ENCODE measurements around the gene DYTN. TPM values are rescaled to one million over a fixed set of nuclear protein-coding genes. Genes with fewer than 3 reads are reported as not detected.

DYTN gene
- total and polyA plus RNA-seq, 2 donors (not counting 1 experiment from before 2014, with no cell fraction given), result not detected

DNA sequence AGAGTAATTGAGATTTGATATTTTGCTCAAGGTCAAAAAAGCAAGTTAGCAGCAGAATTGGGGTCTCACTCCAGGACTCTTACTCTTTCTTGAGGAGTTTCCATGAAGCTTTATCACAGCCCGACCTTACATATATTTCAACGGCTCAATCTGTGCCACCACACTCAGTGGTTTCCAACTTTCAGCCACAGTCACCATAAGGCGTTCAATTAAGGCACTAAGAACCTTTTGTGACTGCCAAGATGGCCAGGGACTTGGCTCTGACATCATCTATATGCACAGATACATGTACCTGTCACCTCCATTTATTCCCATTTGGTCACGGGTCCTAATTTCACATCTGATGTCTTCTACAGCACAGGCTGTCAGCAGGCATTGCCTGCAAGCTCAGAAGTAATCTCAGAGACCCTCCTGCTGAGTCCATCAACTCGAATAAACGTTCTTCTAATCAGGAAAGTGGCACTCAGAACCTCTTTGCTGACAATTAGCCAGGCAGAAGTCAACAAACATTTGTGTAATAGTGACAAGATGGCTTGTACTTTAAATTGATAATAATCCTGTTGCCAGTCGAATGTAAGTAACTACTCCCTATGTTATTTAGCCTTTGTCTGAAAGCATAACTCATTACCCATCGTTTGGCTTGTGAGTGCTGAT, 16.1 kb downstream of the DYTN start:
- Histone ChIP-seq H3K27me3 (ENCODE audit: control insufficient read depth, insufficient read depth, low read length) (no peaks in the 10 kb centered on the region), H3K36me3 (ENCODE audit: control insufficient read depth, insufficient read depth, low read length) (no peaks in the 10 kb centered on the region), H3K4me3 (replicated peaks in 1 of 4; ENCODE audit: control extremely low read depth in 1 of 4, insufficient read depth in 1 of 4, low read depth in 3 of 4, low read length in 4 of 4) (no peak overlapping the region), H2AFZ (ENCODE audit: low read length) (no peak overlapping the region), H3K9me3 (ENCODE audit: control insufficient read depth, insufficient read depth, low read depth, low read length) (no peaks in the 10 kb centered on the region), H3K9ac (ENCODE audit: insufficient read depth, low read length) (no peak overlapping the region), H3K4me2 (ENCODE audit: extremely low read depth, insufficient read depth, low read length) (no peak overlapping the region), H4K20me1 (ENCODE audit: control insufficient read depth, extremely low read depth, insufficient read depth, low read length) (no peaks in the 10 kb centered on the region), H3K4me1 (ENCODE audit: control insufficient read depth, extremely low read depth, insufficient read depth, low read length) (no peaks in the 10 kb centered on the region), H3K79me2 (ENCODE audit: control insufficient read depth, insufficient read depth, low read length) (no peaks in the 10 kb centered on the region), H3K27ac (ENCODE audit: insufficient read depth, low read length) (no peak overlapping the region)
- TF ChIP-seq EZH2 (IDR thresholded peaks at IDR 0.05; ENCODE audit: low read length, missing control alignments), result no peak
- TF ChIP-seq, protein P1, sequence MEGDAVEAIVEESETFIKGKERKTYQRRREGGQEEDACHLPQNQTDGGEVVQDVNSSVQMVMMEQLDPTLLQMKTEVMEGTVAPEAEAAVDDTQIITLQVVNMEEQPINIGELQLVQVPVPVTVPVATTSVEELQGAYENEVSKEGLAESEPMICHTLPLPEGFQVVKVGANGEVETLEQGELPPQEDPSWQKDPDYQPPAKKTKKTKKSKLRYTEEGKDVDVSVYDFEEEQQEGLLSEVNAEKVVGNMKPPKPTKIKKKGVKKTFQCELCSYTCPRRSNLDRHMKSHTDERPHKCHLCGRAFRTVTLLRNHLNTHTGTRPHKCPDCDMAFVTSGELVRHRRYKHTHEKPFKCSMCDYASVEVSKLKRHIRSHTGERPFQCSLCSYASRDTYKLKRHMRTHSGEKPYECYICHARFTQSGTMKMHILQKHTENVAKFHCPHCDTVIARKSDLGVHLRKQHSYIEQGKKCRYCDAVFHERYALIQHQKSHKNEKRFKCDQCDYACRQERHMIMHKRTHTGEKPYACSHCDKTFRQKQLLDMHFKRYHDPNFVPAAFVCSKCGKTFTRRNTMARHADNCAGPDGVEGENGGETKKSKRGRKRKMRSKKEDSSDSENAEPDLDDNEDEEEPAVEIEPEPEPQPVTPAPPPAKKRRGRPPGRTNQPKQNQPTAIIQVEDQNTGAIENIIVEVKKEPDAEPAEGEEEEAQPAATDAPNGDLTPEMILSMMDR (conservative IDR thresholded peaks at IDR 0.05 in 1 of 2, IDR thresholded peaks at IDR 0.05 in 1 of 2; ENCODE audit: low read depth in 1 of 2, low read length in 2 of 2), result no peak
- no peak for DNase-seq (ENCODE audit: low read depth in 2 of 2)

DNA sequence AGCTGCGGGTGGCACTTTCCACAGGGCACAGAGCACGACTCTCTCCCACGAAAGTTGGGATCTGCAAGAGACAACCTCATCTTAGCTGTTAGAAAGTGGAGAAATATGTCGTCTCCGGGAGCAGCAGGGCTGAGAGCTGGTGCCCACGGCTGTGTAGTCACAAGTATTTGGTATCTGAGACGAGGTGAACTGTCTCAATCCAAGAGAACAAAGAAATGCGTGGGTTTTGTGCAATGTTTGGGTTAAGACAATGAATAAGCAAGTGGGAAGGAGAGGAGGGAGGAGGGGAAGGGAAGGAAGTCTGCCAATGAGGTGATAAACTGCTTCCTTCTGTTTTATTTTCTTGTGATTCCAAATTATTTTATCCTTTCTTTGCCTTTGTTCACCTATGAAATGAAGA, 18.0 kb downstream of the DYTN start:
- no peak overlapping the region for H3K4me2 ChIP-seq (ENCODE audit: extremely low read depth, insufficient read depth, low read length)

DNA sequence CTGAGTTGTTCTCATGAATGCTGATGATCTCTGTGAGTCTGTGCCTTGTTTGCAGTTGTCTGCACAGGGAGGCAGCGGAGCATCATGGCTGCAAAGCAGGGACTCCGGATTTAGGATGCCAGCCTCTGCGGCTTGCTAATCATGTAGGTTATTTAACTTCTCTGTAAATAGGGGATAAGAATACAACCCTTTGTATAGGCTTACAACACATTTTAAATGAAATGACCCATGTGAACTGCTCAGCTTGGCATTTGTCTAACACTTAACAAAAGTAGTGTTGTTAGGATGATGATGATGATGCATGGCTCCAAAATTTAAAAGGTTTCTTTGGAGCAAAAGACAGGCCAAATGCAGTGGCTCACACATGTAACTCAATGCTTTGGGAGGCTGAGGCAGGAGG, 19.4 kb downstream of the DYTN start:
- H2AFZ ChIP-seq (ENCODE audit: low read length), result no peak overlapping the region
- H3K4me1 ChIP-seq (ENCODE audit: control insufficient read depth, extremely low read depth, insufficient read depth, low read length), result no peaks in the 10 kb centered on the region
- H3K27ac ChIP-seq (ENCODE audit: insufficient read depth, low read length), result no peak overlapping the region
- no peak overlapping the region for H3K4me3 ChIP-seq (replicated peaks in 1 of 4; ENCODE audit: control extremely low read depth in 1 of 4, insufficient read depth in 1 of 4, low read depth in 3 of 4, low read length in 4 of 4)
- H3K9ac ChIP-seq (ENCODE audit: insufficient read depth, low read length), result no peak overlapping the region
- H4K20me1 ChIP-seq (ENCODE audit: control insufficient read depth, extremely low read depth, insufficient read depth, low read length), result no peaks in the 10 kb centered on the region
- H3K4me2 ChIP-seq (ENCODE audit: extremely low read depth, insufficient read depth, low read length), result no peak overlapping the region
- no peak for DNase-seq (ENCODE audit: low read depth in 2 of 2)
- no peaks in the 10 kb centered on the region for H3K9me3 ChIP-seq (ENCODE audit: control insufficient read depth, insufficient read depth, low read depth, low read length)
- no peaks in the 10 kb centered on the region for H3K36me3 ChIP-seq (ENCODE audit: control insufficient read depth, insufficient read depth, low read length)
- no peaks in the 10 kb centered on the region for H3K27me3 ChIP-seq (ENCODE audit: control insufficient read depth, insufficient read depth, low read length)
- no peaks in the 10 kb centered on the region for H3K79me2 ChIP-seq (ENCODE audit: control insufficient read depth, insufficient read depth, low read length)
- TF ChIP-seq EZH2 (IDR thresholded peaks at IDR 0.05; ENCODE audit: low read length, missing control alignments), result no peak
- TF ChIP-seq, protein P1 (conservative IDR thresholded peaks at IDR 0.05 in 1 of 2, IDR thresholded peaks at IDR 0.05 in 1 of 2; ENCODE audit: low read depth in 1 of 2, low read length in 2 of 2), result no peak

More for the DNA sequence above, 18.0 kb downstream of the DYTN start:
- no peaks in the 10 kb centered on the region for H4K20me1 ChIP-seq (ENCODE audit: control insufficient read depth, extremely low read depth, insufficient read depth, low read length)
- H2AFZ ChIP-seq (ENCODE audit: low read length), result no peak overlapping the region
- no peaks in the 10 kb centered on the region for H3K27me3 ChIP-seq (ENCODE audit: control insufficient read depth, insufficient read depth, low read length)
- H3K4me1 ChIP-seq (ENCODE audit: control insufficient read depth, extremely low read depth, insufficient read depth, low read length), result no peaks in the 10 kb centered on the region
- no peaks in the 10 kb centered on the region for H3K36me3 ChIP-seq (ENCODE audit: control insufficient read depth, insufficient read depth, low read length)
- H3K9me3 ChIP-seq (ENCODE audit: control insufficient read depth, insufficient read depth, low read depth, low read length), result no peaks in the 10 kb centered on the region
- H3K4me3 ChIP-seq (replicated peaks in 1 of 4; ENCODE audit: control extremely low read depth in 1 of 4, insufficient read depth in 1 of 4, low read depth in 3 of 4, low read length in 4 of 4), result no peak overlapping the region
- H3K9ac ChIP-seq (ENCODE audit: insufficient read depth, low read length), result no peak overlapping the region
- DNase-seq (ENCODE audit: low read depth in 2 of 2), result peak in 1 of 2 donors; percentile 51
- H3K27ac ChIP-seq (ENCODE audit: insufficient read depth, low read length), result no peak overlapping the region
- H3K79me2 ChIP-seq (ENCODE audit: control insufficient read depth, insufficient read depth, low read length), result no peaks in the 10 kb centered on the region
- no peak for TF ChIP-seq EZH2 (IDR thresholded peaks at IDR 0.05; ENCODE audit: low read length, missing control alignments)
- TF ChIP-seq, protein P1 (conservative IDR thresholded peaks at IDR 0.05 in 1 of 2, IDR thresholded peaks at IDR 0.05 in 1 of 2; ENCODE audit: low read depth in 1 of 2, low read length in 2 of 2), result no peak
